Heart left ventricle (tissue), 16 donors: ENCODE results near the gene TMEM37. TPM values are rescaled to one million over a fixed set of nuclear protein-coding genes. Genes with fewer than 3 reads are reported as not detected.

ENCODE experiments used
- ATAC-seq, 4 donors: fragments of 200-7000 bp; cut with Tn5 transposase; one replicate each; pipeline ENCODE4 v1.9.1; 2020 to 2022; ENCODE audit warnings: moderate library complexity in 4 of 4, mild to moderate bottlenecking in 3 of 4, moderate number of reproducible peaks in 1 of 4
- DNase-seq, 5 donors: peaks; one replicate each; pipeline ENCODE4 v3.0.0-alpha.2; 2020
- H3K27ac ChIP-seq, 12 donors: fragments of 200-600 bp; sonication (generic) in 4 of 12; one replicate each; pipeline versions ENCODE4 v1.5.0 to v1.8.0; 2016 to 2022; ENCODE audit warnings: mild to moderate bottlenecking in 2 of 12
- H3K27me3 ChIP-seq, 9 donors: fragments of 200-600 bp; sonication (generic) in 2 of 9; one replicate each; pipeline versions ENCODE4 v1.5.1 to v1.8.0; 2016 to 2022; ENCODE audit warnings: mild to moderate bottlenecking in 3 of 9
- H3K36me3 ChIP-seq, 9 donors: fragments of 200-600 bp; sonication (generic) in 2 of 9; one replicate each; pipeline versions ENCODE4 v1.5.0 to v1.8.0; 2018 to 2022; ENCODE audit warnings: mild to moderate bottlenecking in 2 of 9
- H3K4me1 ChIP-seq, 12 donors: fragments of 200-600 bp; sonication (generic) in 4 of 12; one replicate each; pipeline versions ENCODE4 v1.5.0 to v1.8.0; 2016 to 2022; ENCODE audit warnings: mild to moderate bottlenecking in 3 of 12
- H3K4me3 ChIP-seq, 12 donors: fragments of 200-600 bp; sonication (generic) in 4 of 12; one replicate each; pipeline versions ENCODE4 v1.5.0 to v1.8.0; 2017 to 2022; ENCODE audit warnings: mild to moderate bottlenecking in 9 of 12, moderate library complexity in 4 of 12
- H3K9me3 ChIP-seq, 12 donors: fragments of 200-600 bp; sonication (generic) in 4 of 12; one replicate each; pipeline versions ENCODE4 v1.5.0 to v1.8.0; 2016 to 2022; ENCODE audit warnings: mild to moderate bottlenecking in 1 of 12
- POLR2A ChIP-seq, 2 donors: fragments of 450-650 bp; IDR thresholded peaks; one replicate each; pipeline ENCODE4 v1.6.1; 2017; ENCODE audit warnings: antibody characterized with exemption in 2 of 2, mild to moderate bottlenecking in 2 of 2, moderate library complexity in 2 of 2
- WGBS, 4 donors: extraction: QIAGEN DNeasy Blood & Tissue Kit in 2 of 4; methylation state at CpG; one replicate each; pipeline versions ENCODE4 v1.1.5 to v1.1.7; 2013 to 2018; 5-methylcytosine and 5-hydroxymethylcytosine counted together
- intact Hi-C, 10 donors: fragments of 100-400 bp; cut with DNase I; formaldehyde crosslinking; loops; one replicate each; pipeline versions ENCODE4 v1.11.1 to v1.14.2; 2022
- polyA plus RNA-seq, 2 donors: library from polyadenylated mRNA; stranded (reverse); fragments of 200-250 nt; gene quantifications; one replicate each; pipeline ENCODE4 v1.2.3, GENCODE V29; 2013
- total RNA-seq, 9 donors: library from RNA; depleted of rRNA in 2 of 9; stranded (reverse); fragments of >200 nt in 2 of 9; fragmentation: NEBNext Ultra II Directional in 3 of 9; extraction: Animal tissue kit (Norgen Biotek cat#: 25700) in 3 of 9; gene quantifications; one replicate each; pipeline versions ENCODE4 v1.1.0 to v1.2.4, GENCODE V29; 2016 to 2023
- TF ChIP-seq, protein P1 (sequence below), 12 donors: fragments of 200-600 bp; sonication (generic) in 4 of 12; IDR thresholded peaks; one replicate each; pipeline versions ENCODE4 v1.5.0 to v1.8.0; 2018 to 2022; ENCODE audit warnings: antibody characterized with exemption in 12 of 12, mild to moderate bottlenecking in 5 of 12
- donor health status: ischemic (EF 13 %, LVEDD 7.1; RV severe dilation, severe dysfunction).
- donor health status: healthy with polysubstance abuse.
- donor health status: DM: no; HTN: yes; CAD: no.
- donor health status: DM: no; HTN: no; CAD: no.
- donor health status: ischemic (EF 25% LVEDD 6.9; RV normal size, moderate dysfunction).
- donor health status: ischemic (EF 25% LVEDD 5.7; RV mildly dilated, moderate dysfunction).
- donor health status: healthy.
- donor health status: DM: yes; HTN: yes; CAD: no.
- donor health status: ischemic (EF 35%, LVEDD 5.7; RV mildly dilated, moderate dysfunction).
- donor health status: nonischemic (EF 11% LVEDD 7.7; RV severe dilation, severe dysfunction).
- donor health status: DM: yes; HTN: yes; CAD: no.
- donor health status: PGD.
- donor health status: ischemic (EF 29% LVEDD 5.4; RV normal size, mild dysfunction).
- donor health status: nonischemic (EF 23%, LVEDD 6.1; RV moderate dilation, normal function).

Gene TMEM37
- total and polyA plus RNA-seq, 11 donors = 0.75 to 24.6 (median 1.6) TPM

DNA sequence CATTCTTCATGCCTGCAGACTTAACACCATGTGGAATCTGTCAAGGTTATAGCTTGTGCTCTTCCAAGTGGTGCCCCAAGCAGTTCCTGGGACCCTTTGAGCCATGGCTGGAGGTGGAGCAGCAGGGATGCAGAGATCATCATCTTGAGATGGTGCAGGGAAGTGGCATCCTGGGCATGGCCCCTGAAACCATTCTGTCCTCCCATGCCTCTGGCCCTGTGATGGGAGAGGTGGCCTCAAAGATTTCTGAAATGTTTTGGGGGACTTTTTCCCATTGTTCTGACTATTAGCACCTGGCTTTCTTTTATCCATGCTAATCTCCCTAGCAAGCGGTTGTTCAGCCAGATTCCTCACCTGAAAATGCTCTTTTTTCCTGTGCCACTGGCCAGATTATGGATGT is 10.3 kb upstream of the TMEM37 start:
- intact Hi-C loops = no loop called here
- WGBS, 4 donors = 95 to 100% (median 97%) methylated on average over 1 of the region's 1 CpG
- H3K4me1 ChIP-seq = peaks cover 0 to 6% (median 0%) of the 10 kb centered on the region in 12 donors
- no peaks in the 10 kb centered on the region for H3K9me3 ChIP-seq
- H3K27me3 ChIP-seq = peaks cover 0 to 3% (median 0%) of the 10 kb centered on the region in 9 donors
- DNase-seq (no peak), ATAC-seq (no peak)
- no peaks in the 10 kb centered on the region for H3K36me3 ChIP-seq
- H3K4me3 ChIP-seq = no peak overlapping the region
- no peak overlapping the region for H3K27ac ChIP-seq
- TF ChIP-seq POLR2A (IDR thresholded peaks at IDR 0.05) = no peak
- TF ChIP-seq, protein P1, sequence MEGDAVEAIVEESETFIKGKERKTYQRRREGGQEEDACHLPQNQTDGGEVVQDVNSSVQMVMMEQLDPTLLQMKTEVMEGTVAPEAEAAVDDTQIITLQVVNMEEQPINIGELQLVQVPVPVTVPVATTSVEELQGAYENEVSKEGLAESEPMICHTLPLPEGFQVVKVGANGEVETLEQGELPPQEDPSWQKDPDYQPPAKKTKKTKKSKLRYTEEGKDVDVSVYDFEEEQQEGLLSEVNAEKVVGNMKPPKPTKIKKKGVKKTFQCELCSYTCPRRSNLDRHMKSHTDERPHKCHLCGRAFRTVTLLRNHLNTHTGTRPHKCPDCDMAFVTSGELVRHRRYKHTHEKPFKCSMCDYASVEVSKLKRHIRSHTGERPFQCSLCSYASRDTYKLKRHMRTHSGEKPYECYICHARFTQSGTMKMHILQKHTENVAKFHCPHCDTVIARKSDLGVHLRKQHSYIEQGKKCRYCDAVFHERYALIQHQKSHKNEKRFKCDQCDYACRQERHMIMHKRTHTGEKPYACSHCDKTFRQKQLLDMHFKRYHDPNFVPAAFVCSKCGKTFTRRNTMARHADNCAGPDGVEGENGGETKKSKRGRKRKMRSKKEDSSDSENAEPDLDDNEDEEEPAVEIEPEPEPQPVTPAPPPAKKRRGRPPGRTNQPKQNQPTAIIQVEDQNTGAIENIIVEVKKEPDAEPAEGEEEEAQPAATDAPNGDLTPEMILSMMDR (IDR thresholded peaks at IDR 0.05) = no peak

DNA sequence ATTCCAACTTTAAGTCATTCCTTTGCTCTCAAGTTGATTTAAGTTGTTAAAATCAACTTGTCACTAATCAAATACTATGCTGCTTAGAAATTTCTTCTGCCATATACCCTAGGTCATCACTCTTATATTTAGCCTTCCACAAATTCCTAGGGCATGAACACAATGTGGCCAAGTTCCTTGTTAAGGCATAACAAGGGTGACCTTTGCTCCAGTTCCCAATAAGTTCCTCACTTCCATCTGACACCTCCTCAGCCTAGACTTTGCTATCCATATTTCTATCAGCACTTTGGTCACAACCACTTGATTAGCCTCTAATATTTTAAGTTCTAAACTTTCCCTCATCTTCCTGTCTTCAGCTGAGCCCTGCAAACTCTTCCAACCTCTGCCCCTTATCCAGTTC is 9.9 kb upstream of the TMEM37 start:
- no peak for TF ChIP-seq POLR2A (IDR thresholded peaks at IDR 0.05)
- TF ChIP-seq, protein P1 (IDR thresholded peaks at IDR 0.05) = no peak
- Histone ChIP-seq H3K4me1 (peaks cover 0 to 10% (median 0%) of the 10 kb centered on the region in 12 donors), H3K9me3 (no peaks in the 10 kb centered on the region), H3K36me3 (no peaks in the 10 kb centered on the region), H3K27ac (no peak overlapping the region), H3K4me3 (no peak overlapping the region), H3K27me3 (peaks cover 0 to 3% (median 0%) of the 10 kb centered on the region in 9 donors)
- intact Hi-C loops = no loop called here
- ATAC-seq (no peak), DNase-seq (no peak)

DNA sequence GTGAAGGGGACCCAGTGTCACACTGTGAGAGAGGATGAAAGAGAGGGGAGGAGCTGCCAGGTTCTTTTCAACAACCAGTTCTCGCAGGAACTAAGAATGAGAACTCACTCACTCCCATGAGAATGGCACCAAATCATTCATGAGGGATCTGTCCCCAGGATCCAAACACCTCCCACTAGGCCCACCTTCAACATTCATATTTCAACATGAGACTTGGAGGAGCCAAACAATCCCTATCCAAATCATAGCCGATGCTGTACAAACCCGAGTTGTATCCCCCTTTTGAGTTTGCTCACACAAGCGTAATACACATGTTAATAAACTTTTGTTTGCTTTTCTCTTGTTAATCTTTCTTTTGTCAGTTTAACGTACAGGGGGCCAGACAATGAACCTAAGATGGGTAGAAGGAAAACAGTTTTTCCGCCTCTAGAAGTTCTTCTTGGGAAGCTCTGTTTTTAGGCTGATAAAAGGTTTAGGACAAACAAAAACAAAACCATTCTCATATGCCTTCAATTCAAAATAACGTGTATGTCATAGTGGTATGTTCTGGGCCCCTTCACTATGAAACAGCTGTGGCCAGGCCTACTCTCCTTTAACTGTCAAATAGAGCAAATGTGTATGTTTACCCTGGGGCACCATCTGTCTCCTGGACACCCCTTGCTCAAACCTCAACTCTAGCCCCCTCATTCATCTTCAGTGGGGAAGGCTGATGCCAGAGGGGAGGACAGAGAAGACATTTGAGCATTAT is 9.1 kb upstream of the TMEM37 start:
- 89 to 92% (median 90%) methylated on average over 7 of the region's 7 CpGs for WGBS, 4 donors
- peaks cover 0 to 3% (median 0%) of the 10 kb centered on the region in 9 donors for H3K27me3 ChIP-seq
- intact Hi-C loops = no loop called here
- no peaks in the 10 kb centered on the region for H3K36me3 ChIP-seq
- no peak overlapping the region for H3K4me3 ChIP-seq
- TF ChIP-seq POLR2A (IDR thresholded peaks at IDR 0.05) = no peak
- TF ChIP-seq, protein P1 (IDR thresholded peaks at IDR 0.05) = no peak
- ATAC-seq (no peak), DNase-seq (no peak)
- peaks cover 0 to 14% (median 0%) of the 10 kb centered on the region in 12 donors for H3K4me1 ChIP-seq
- H3K27ac ChIP-seq = no peak overlapping the region
- H3K9me3 ChIP-seq = no peaks in the 10 kb centered on the region

DNA sequence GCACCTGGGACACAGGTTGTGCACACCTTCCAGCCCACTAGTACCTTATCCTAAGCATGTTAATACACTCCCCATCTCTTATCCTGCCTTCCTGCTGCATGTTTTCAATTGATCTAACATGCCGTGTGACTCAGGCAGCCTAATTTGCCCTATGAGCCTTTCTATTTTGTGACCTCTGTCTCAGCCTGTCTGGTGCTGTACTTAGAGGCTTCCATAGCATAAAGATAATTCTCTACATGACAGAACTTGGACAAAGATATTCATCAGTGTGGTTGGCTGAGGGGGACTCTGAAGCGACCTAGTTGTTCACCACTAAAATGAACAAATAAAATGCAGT is 8.6 kb upstream of the TMEM37 start:
- H3K4me3 ChIP-seq = no peak overlapping the region
- no peak overlapping the region for H3K27ac ChIP-seq
- no peaks in the 10 kb centered on the region for H3K36me3 ChIP-seq
- no peak for DNase-seq
- 81 to 100% (median 85%) methylated on average over 2 of the region's 2 CpGs for WGBS, 4 donors
- H3K9me3 ChIP-seq = no peaks in the 10 kb centered on the region
- no peak for ATAC-seq
- H3K27me3 ChIP-seq = peaks cover 0 to 3% (median 0%) of the 10 kb centered on the region in 9 donors
- intact Hi-C loops = no loop called here
- peaks cover 0 to 16% (median 0%) of the 10 kb centered on the region in 12 donors for H3K4me1 ChIP-seq
- TF ChIP-seq, protein P1 (IDR thresholded peaks at IDR 0.05) = no peak
- TF ChIP-seq POLR2A (IDR thresholded peaks at IDR 0.05) = no peak
